ENCODE results near the gene SLC9A5.

The SLC9A5 gene

GRCh38 chr16:67257486-67258160, 8.8 kb downstream of the SLC9A5 start:
- no peak for DNase-seq (ENCODE audit: low read depth in 3 of 3)

GRCh38 chr16:67258161-67258835, 9.5 kb downstream of the SLC9A5 start:
- no peak for DNase-seq (ENCODE audit: low read depth in 3 of 3)

- no peak for DNase-seq (ENCODE audit: low read depth in 3 of 3)
Observed at GRCh38 chr16:67259705-67260104, 10.9 kb downstream of the SLC9A5 start.

GRCh38 chr16:67260426-67261063, 11.8 kb downstream of the SLC9A5 start:
- no peak for DNase-seq (ENCODE audit: low read depth in 3 of 3)

GRCh38 chr16:67263201-67263600, 14.4 kb downstream of the SLC9A5 start:
- DNase-seq (ENCODE audit: low read depth in 3 of 3) = no peak

- no peak for DNase-seq (ENCODE audit: low read depth in 3 of 3)
Observed at GRCh38 chr16:67264277-67264676, 15.5 kb downstream of the SLC9A5 start.

- DNase-seq (ENCODE audit: low read depth in 3 of 3) = no peak
Observed at GRCh38 chr16:67264866-67265265, 16.1 kb downstream of the SLC9A5 start.

GRCh38 chr16:67265834-67266233, 17.1 kb downstream of the SLC9A5 start:
- no peak for DNase-seq (ENCODE audit: low read depth in 3 of 3)

GRCh38 chr16:67268136-67268579, 19.4 kb downstream of the SLC9A5 start:
- no peak for DNase-seq (ENCODE audit: low read depth in 3 of 3)

GRCh38 chr16:67269766-67270165, 21.0 kb downstream of the SLC9A5 start:
- DNase-seq (ENCODE audit: low read depth in 3 of 3) = no peak

- no peak for DNase-seq (ENCODE audit: low read depth in 3 of 3)
Observed at GRCh38 chr16:67270931-67271338, 22.2 kb downstream of the SLC9A5 start.

GRCh38 chr16:67271446-67271845, 22.7 kb downstream of the SLC9A5 start:
- no peak for DNase-seq (ENCODE audit: low read depth in 3 of 3)

GRCh38 chr16:67275321-67275720, 26.5 kb downstream of the SLC9A5 start:
- no peak for DNase-seq (ENCODE audit: low read depth in 3 of 3)

- DNase-seq (ENCODE audit: low read depth in 3 of 3) = no peak
Observed at GRCh38 chr16:67277294-67277998, 28.7 kb downstream of the SLC9A5 start.

- DNase-seq (ENCODE audit: low read depth in 3 of 3) = no peak
Observed at GRCh38 chr16:67277999-67278772, 29.4 kb downstream of the SLC9A5 start.

GRCh38 chr16:67278773-67279295, 30.1 kb downstream of the SLC9A5 start:
- peak; percentile 13 to 73 (median 30) for DNase-seq (ENCODE audit: low read depth in 3 of 3)

- DNase-seq (ENCODE audit: low read depth in 3 of 3) = peak in 2 of 3 experiments; percentile 61 to 72
Observed at GRCh38 chr16:67279296-67280089, 30.7 kb downstream of the SLC9A5 start, which contains the start of gene PLEKHG4. Gene PLEKHG4, plus strand, starts transcription at chr16:67279532. Its CDS starts 513 bp downstream, at chr16:67280045.

GRCh38 chr16:67280090-67281015, 31.6 kb downstream of the SLC9A5 start:
- DNase-seq (ENCODE audit: low read depth in 3 of 3) = no peak
